NCI-H69 (cell line): ENCODE results near the gene SRPX2.

Experiments
- DNase-seq: peaks from one replicate; lab custom pipeline; 2025; lab: John Stamatoyannopoulos, UW

Gene SRPX2, protein sequence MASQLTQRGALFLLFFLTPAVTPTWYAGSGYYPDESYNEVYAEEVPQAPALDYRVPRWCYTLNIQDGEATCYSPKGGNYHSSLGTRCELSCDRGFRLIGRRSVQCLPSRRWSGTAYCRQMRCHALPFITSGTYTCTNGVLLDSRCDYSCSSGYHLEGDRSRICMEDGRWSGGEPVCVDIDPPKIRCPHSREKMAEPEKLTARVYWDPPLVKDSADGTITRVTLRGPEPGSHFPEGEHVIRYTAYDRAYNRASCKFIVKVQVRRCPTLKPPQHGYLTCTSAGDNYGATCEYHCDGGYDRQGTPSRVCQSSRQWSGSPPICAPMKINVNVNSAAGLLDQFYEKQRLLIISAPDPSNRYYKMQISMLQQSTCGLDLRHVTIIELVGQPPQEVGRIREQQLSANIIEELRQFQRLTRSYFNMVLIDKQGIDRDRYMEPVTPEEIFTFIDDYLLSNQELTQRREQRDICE

GRCh38 chrX:100643956-100644860 is at the start of gene SRPX2:
TSS of gene SRPX2 (plus strand) at chrX:100644199. CDS start at chrX:100646323, 2,124 bp downstream.
- no peak for DNase-seq

DNA sequence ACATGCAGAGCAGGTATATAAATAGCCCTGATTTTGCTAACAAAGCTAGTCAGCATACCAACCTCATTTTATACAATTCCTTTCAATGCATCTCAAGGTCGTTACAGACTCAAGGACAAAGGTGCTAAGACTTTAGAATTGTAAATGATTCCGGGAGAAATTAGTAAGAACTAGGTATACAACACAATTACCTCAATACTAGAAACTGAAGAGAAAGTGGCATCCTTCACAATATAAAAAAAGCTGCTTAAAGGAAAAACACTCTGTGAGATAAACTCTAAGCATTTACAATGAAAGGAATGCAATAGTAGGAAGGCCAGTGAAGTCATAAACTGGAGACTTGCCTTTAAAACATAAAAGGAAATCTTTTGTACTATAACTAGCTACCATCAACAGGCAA is 47.4 kb upstream of the SRPX2 start:
- DNase-seq: no peak

- no peak for DNase-seq
These were observed 44.5 kb upstream of the SRPX2 start for GRCh38 chrX:100599456-100599855.

DNA sequence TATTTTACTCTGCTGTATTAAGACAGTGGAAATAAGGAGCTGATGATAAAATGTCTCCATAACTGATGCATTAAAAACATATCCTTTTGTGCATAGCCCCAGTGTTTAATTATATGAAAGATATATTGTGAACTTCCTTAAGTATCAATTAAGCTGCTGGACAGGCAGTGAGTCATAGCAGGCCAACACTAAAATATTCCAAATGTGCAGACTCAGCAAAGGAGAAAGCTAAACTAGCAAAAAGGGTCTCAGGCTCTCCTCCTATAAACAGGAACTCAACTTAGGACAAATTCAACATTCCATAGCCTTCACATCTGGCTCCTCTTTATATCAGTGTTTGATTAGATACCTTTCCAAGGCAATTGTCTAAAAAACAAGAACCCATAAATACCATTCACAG is 43.7 kb upstream of the SRPX2 start:
- DNase-seq: no peak

GRCh38 chrX:100600758-100601157 is 43.2 kb upstream of the SRPX2 start:
- no peak for DNase-seq

GRCh38 chrX:100606753-100607152 is 37.2 kb upstream of the SRPX2 start:
- DNase-seq: no peak

GRCh38 chrX:100609591-100609990 is 34.4 kb upstream of the SRPX2 start:
- DNase-seq: no peak

- DNase-seq: no peak
These were observed 32.0 kb upstream of the SRPX2 start for GRCh38 chrX:100611951-100612350.

DNA sequence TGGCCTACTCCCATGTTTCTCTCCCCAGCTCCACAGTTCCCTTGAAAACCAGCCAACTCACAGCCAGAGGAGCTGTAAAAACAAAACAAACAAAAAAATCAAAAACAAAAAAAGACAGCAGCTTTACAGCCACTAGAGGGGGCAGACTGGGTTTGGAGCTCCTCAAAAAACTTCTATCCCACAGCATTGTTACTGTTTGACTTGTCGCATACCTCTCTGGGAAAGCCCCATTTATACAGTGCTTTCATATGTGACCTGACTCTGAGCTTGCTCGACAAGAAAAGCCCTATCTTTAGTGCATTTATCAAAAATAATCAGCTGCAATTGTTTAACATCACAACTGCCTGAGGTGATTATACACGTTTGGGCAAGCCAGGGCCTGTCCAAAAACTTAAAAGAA is 29.0 kb upstream of the SRPX2 start:
- peak; percentile 64 for DNase-seq

GRCh38 chrX:100623001-100623400 is 21.0 kb upstream of the SRPX2 start:
- no peak for DNase-seq

- DNase-seq: no peak
These were observed 18.0 kb upstream of the SRPX2 start for GRCh38 chrX:100625985-100626491.

DNA sequence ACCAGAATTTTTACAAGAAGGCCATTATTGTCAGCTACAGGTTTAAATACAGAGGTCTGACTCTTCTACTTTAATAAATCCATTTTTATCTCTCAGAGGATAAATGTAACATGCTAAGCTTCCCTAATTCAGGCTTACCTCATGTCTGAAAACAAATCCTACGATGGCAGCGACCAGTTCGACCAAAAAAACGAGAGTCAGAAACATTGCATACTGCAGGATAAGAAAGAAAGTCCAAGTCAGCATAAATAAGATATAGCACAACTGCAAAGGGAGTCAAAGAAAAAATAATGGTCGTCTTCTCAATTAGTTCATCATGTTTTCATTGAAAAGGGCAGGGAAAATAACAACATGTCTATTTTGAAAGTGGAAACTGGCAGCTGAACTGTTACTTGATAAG is 9.0 kb upstream of the SRPX2 start:
- no peak for DNase-seq

DNA sequence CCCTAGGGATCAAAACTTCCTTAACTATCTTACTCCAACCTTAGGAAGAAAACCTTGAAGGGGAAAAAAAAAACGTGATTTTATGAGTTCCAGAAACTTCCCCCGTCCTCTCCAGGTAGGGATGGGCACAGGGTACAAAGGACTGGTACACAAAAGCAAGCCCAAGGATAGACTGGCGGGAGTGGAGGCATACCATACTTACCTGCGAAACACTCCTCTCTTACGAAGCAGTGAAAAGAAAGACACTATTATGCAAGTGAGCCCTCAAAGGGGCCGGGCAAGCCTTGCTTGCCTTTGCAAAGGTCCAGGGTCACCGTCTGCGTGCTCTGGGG is 8.0 kb upstream of the SRPX2 start:
- DNase-seq: peak; percentile 45

- peak; percentile 92 for DNase-seq
These were observed 7.5 kb upstream of the SRPX2 start, which contains the start of gene TSPAN6 for GRCh38 chrX:100636321-100636991. TSS of gene TSPAN6 (minus strand) at chrX:100636806. CDS start at chrX:100636694, 112 bp downstream.

DNA sequence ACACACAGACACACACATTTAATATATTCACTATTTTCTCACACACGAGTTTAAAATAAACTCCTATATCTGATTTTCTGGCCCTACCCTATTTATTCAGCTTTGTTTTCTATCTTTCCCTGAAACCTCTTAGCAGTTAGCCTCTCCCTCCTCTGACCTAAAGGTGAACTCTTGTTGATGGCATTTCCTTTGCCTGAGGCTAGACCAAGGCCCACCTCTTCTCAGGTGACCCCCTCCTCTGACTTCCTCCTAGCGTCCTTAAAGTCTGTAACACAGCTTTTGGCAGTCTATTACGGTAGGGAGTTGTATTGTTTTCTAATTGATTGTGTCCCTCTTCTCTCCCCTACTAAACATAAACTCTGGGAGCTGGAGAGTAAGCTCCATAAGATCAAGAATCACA is 1.7 kb upstream of the SRPX2 start:
- DNase-seq: peak; percentile 26

DNA sequence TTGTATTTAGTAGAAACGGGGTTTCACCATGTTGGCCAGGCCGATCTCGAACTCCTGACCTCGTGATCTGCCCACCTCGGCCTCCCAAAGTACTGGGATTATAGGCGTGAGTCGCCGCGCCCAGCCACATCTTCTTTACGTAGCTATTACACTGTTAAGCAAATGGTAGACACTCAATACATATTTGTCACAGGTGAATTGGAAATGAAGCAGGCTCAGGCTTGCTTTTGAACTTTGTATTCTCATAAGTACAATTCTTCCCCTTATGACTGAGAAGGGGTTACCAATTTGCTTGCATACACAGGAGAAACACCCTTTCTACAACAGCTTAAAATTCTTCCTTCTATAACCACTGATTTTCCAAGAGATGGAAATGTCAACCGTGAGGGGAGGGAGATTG is 787 bp upstream of the SRPX2 start:
- DNase-seq: no peak

DNA sequence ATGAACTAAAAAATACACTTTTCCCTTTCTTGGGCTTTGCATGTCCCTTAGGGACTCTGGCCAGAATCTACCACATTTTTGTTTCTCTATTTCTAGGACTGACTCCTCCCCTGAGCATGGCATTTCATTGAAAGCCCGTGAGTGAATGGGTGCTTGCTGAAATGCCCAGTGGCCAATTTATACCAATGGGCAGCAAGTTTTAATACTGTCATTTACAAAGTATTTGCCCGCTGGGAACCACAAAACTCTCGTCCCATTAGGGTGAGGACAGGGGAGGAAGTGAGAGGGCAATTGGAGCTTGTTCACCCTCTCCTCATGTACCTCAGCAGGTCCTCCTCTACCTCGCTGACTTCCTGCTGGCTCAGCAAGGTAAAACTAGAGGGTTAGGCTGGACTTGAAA is 1.1 kb downstream of the SRPX2 start:
- no peak for DNase-seq

DNA sequence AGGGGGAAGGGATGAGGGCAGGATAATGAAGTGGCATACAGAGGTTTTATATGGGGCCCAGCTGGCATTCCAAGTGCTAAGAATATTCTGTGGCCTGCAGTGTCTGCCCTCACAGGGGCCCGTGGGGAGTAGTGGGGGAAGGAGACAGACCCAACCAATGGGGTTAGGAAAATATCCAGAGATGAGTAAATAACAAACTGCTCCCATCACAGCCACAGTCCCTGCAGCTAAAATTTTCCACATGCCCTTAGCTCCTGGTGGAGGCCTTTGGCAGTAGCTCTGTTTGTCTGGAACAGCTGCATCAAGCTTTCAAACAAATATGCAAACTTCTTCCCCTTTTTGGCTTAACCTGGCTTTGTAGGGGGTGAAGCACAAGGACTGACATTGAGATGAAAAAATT is 3.1 kb downstream of the SRPX2 start:
- DNase-seq: peak; percentile 33

- peak; percentile 63 for DNase-seq
These were observed 3.7 kb downstream of the SRPX2 start for GRCh38 chrX:100647739-100648138.

GRCh38 chrX:100648458-100649417 is 4.7 kb downstream of the SRPX2 start:
- DNase-seq: peak; percentile 88
